Body of pancreas (tissue), 4 donors: ENCODE measurements around the gene EFR3B.

Experiments
- CTCF ChIP-seq, 7 experiments: fragments of 450-650 bp in 4 of 7; fragments of 200-600 bp in 3 of 7; sonication (generic) in 3 of 7; IDR thresholded peaks; one replicate each; pipeline ENCODE4 v1.5.1; 2016 to 2019; ENCODE audit warnings: antibody characterized with exemption in 7 of 7
- POLR2A ChIP-seq, 3 donors: fragments of 450-650 bp; IDR thresholded peaks; one replicate each; pipeline ENCODE4 v1.6.1; 2016; ENCODE audit warnings: antibody characterized with exemption in 3 of 3, mild to moderate bottlenecking in 2 of 3

- TF ChIP-seq POLR2A (IDR thresholded peaks at IDR 0.05), result no peak
- TF ChIP-seq CTCF (IDR thresholded peaks at IDR 0.05), result no peak
These were observed 137.1 kb downstream of the EFR3B start for GRCh38 chr2:25178976-25179375.
